Gastrocnemius medialis (tissue), 4 donors: ENCODE data around the gene VWA5B1.

Experiments used
- POLR2A ChIP-seq, 2 donors: fragments of 450-650 bp; IDR thresholded peaks; one replicate each; pipeline ENCODE4 v1.6.1; 2017; ENCODE audit warnings: antibody characterized with exemption in 2 of 2, mild to moderate bottlenecking in 2 of 2, moderate library complexity in 2 of 2
- TF ChIP-seq, protein P1 (sequence below), 5 experiments: fragments of 450-650 bp in 3 of 5; fragments of 200-600 bp in 2 of 5; sonication (generic) in 2 of 5; IDR thresholded peaks in 4 of 5; conservative IDR thresholded peaks in 1 of 5; 1 replicate in 4 of 5; 2 replicates in 1 of 5; pipeline ENCODE4 v1.5.1; 2016 to 2019; ENCODE audit warnings: antibody characterized with exemption in 5 of 5, mild to moderate bottlenecking in 3 of 5, moderate library complexity in 3 of 5

DNA sequence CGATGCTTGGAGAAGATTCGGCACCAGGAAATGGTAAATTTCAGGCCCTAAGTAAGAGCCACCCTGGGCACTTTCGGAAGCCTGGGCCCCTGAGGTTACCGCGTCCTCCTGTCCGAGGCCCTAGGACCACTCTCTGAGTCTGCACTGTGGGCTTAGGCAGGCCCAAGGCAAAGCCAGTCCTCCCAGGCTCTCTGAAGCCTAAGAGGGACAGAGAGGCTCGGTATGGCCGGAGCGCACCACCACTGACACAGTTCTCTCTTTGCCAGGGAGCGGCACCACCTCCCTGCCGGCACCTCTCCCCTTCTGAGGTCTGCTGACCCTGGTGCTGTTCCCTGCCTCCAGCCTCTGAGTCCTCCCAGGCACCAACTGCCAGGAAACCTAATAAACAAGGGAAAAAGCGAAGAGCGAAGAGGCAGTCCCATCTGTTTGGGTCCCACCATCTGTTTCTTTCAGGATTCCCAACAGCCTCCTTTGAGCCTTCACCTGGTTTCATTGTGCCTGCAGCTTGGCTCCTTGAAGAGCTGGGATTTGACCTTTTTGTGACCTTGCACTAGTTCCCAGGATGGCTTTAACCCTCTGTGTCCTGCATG, 57.7 kb downstream of the VWA5B1 start:
- no peak for TF ChIP-seq POLR2A (IDR thresholded peaks at IDR 0.05)
- TF ChIP-seq, protein P1, sequence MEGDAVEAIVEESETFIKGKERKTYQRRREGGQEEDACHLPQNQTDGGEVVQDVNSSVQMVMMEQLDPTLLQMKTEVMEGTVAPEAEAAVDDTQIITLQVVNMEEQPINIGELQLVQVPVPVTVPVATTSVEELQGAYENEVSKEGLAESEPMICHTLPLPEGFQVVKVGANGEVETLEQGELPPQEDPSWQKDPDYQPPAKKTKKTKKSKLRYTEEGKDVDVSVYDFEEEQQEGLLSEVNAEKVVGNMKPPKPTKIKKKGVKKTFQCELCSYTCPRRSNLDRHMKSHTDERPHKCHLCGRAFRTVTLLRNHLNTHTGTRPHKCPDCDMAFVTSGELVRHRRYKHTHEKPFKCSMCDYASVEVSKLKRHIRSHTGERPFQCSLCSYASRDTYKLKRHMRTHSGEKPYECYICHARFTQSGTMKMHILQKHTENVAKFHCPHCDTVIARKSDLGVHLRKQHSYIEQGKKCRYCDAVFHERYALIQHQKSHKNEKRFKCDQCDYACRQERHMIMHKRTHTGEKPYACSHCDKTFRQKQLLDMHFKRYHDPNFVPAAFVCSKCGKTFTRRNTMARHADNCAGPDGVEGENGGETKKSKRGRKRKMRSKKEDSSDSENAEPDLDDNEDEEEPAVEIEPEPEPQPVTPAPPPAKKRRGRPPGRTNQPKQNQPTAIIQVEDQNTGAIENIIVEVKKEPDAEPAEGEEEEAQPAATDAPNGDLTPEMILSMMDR (IDR thresholded peaks at IDR 0.05 in 4 of 5, conservative IDR thresholded peaks at IDR 0.05 in 1 of 5): no peak
